GM18520 (cell line): Measurements from ENCODE around the gene RBFA.
"Not testable (repeated sequence)": the region's sequence is repeated elsewhere in the genome, so short reads cannot be mapped to it uniquely, and the experiment has no call there.

Source experiments
- ATAC-seq: cut with Tn5 transposase; IDR thresholded peaks from one replicate; pipeline ENCODE4 v1.9.1; 2021; ENCODE audit not compliant: unreplicated experiment

RBFA gene

DNA sequence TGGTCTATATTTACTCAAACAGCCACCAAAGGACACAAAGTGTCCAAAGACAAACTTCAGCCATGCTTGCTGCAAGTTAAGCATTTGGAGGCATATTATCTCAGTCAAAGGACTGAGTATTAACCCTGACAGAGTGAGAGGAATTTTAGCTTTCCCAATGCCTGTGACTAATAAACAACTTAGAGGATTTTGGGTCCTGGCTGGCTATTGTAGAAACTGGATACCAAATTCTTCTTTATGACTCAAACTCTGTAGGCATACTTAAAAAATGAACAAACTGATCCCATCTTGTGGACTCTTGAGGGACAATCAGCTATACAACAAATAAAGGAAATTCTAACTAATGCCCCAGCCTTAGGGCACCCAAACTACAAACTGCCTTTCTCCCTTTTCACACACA, 6.5 kb upstream of the RBFA start:
- not testable (repeated sequence) for ATAC-seq

DNA sequence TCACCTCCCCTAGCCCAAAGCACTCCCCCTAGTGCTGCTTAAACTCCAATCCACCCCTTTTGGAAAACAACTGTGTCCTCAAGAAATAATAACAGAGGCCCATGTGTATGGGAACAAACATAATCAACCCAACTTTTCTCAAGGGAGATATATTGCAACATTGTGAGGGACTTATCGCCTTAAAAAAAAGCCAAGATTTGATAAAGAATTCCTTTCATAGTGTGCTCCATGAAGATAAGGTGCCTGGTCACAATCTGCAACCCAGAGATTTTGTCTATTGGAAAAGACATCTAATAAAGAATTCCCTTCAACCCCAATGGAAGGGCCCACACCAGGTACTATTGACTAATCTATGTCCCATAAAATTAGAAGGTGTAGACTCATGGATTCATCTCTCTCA, 4.5 kb upstream of the RBFA start:
- ATAC-seq, result no peak

DNA sequence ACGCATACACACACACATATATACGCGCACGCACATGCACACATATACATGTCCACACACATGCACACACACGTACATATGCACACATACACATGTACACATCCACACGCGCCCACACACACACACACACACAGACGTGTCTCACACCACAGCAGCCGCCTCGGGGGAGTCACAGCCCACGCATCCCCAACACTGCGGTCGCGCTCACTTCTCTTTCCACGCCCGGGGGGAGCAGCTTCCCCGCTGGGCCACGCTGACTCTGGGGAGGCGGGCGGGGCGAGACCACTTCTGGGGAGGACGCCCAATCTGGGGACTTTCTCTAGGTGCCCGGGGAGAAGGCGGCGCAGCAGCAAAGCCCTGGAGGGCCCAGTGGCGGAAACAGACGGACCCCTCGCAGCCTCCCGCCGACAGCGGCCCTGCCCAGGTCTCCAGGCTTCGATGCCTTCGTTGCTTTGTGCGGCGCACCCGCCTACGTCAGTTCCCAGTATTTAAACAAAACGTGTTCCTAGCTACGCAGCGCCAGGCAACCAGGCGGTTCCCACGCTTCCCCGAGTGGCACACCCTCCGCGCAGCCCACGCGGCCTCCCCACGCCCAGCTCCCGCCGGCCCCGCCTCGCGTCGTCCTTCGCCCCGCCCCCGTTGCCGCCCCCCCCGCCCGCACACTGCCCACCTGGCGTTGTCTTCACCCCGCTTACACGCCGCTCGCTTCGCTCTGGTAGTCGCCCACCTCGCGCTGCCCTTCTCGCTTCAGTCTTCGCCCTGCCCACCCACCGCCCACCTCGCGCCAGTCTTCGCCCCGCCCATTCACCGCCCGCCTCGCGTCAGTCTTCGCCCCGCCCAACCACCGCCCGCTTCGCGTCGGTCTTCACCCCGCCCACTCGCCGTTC, 810 bp upstream of the RBFA start:
- peak; percentile 30 for ATAC-seq

DNA sequence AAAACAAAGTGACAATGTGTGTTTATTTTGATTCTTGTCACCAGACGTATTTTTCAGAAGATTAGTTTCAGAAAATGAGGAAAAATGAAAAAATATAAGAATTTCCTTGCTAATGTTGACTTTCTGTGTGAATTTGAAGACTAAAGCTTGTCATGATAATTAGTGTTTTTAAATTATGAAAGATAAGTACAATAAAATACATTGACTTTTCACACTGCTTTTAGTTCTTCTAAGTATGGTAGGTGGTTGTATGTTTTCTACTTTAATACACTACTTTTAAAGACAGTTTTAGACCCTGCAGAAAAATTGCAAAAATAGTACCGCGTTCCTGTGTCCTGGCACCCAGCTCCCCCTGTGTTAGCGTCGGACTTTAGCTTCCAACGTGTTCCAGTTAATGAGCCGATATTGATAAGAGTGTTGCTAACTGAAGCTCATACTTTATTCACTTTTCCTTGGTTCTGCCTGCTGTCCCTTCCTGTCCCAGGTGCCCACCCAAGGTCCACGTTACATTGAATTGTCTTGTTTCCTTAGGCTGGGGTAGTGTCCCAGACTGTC, 695 bp downstream of the RBFA start:
- ATAC-seq, result no peak

DNA sequence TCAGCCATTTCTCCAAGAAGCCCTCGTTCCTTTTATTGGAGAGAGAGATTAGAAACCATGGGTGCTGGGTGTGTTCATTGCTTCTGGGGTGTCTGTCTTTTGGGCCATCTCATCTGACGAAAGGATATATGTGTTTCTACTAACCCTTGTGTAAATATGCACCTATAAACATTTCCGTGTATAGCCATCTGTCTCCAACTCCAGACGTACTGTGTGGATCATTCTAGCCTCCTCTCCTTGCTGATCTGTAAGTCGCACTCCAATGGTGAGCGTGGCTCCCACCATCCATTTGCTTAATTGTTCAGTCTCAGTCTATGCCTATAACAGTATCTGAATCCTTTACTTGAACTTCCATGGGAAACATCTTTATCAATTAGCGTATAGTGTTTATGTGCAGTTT, 1.8 kb downstream of the RBFA start:
- no peak for ATAC-seq

DNA sequence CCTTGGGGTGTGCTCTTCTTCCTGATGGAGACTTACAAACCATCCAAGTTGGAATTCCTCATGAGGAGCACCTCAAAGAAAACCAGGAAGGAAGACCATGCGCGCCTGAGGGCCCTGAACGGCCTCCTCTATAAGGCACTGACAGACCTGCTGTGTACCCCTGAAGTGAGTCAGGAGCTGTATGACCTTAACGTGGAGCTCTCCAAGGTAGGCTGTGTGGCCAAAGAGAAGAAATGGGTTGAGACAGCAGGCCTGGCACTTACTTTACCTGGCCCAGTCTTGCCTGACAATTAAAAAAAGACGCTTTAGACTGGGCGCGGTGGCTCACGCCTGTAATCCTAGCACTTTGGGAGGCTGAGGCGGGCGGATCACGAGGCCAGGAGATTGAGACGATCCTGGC, 3.1 kb downstream of the RBFA start:
- no peak for ATAC-seq

DNA sequence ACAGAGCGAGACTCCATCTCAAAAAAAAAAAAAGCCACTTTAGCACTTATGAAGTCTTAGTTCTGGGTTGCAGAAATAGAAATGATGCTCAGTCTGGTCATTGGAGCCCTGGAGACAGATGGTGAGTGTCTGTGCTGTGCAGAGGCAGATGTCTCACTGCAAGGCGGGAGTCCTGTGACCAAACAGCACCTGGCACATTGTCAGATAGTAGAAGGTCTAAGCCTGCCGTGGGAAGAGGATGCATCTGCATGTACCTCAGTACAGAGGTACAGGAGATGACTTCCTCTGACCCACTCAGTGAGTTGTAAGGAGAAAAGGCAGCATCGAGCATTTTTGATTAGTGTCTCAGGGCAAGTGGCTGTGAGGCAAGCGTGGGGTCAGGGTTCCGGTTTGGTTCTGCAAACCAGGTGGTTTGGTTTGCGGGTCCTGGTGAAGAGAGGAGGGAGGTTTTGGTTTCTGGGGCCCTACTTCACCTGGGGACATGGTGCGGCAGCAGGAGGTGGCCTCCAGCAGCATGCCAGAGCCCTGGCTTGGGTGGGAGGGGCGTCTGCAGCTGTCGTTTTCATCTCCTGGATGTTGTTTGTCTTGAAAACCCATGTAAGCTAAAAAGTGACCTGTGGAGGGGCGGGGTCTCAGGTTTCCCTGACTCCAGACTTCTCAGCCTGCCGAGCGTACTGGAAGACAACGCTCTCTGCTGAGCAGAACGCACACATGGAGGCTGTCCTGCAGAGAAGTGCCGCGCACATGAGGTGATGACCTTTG, 3.8 kb downstream of the RBFA start:
- no peak for ATAC-seq

DNA sequence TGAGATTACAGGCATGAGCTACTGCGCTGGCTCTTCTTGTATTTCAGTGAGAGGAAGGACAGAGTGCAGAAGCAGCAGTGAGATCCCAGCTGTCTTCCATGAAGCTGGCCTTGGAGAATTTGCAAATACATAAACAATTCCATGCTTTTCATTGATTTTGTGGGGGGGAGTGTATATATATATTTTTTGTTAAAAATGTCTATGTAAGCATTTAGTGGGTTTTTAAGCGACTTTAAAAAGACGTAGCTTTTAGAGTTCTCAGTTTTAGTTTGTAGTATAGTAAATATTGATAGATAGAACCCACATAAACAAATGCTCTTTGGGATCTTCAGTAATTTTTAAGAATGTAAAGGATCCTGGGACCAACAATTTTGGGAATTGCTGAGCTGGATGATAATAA, 6.3 kb downstream of the RBFA start:
- ATAC-seq, result no peak

DNA sequence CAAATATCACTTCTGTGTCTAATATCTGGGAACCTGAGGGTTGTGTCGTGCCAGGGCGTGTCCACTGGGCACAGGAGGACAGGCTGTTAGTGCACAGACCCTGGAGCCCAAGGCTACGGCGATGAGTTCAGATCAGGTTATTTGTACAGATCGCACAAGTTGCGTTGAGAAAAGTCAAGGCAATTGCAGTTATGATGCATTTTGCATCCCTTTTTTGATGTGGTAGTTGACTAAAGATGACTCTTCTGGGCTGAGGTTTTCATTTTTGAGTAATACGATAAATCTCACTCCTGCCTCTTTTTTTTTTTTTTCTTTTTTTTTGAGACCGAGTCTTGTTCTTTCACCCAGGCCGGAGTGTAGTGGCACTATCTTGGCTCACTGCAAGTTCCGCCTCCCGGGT, 7.2 kb downstream of the RBFA start:
- no peak for ATAC-seq

DNA sequence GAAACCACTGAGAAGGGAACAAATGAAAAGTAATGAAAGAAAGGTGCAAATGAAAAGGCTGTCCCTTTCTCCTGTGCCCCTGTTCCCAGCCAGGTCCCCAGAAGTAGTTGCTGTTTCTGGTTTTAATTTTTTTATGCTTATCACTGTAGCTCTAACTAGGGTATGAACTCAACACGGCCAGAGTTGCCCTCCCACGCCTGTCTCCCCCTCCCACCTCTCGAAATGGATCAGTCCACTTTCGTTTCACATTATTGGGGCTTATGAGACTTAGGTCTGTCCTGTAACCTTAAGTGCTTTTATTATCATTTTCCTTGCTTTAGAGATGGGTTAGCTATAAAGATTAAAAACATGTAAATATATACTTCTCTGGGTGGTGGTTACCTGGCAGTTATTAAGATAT, 8.6 kb downstream of the RBFA start:
- ATAC-seq, result no peak

DNA sequence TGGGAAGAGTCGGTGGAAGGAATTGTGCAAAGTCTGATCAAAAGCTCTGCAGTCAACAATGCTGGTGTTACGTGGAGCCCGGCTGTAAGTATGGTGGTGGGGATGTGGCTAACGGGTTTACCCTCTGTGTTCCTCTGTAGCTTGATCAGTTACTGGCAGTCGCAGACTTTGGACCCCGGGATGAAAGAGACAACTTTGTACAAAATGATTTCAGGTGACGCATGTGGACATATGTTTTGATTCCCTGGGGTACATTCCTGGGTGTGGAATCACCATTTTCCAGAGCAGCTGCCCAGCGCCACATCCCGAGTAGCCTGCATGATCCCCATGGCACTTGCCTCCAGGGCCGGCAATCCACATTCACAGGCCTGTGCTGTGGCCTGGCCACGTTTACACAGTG, 9.8 kb downstream of the RBFA start:
- no peak for ATAC-seq

DNA sequence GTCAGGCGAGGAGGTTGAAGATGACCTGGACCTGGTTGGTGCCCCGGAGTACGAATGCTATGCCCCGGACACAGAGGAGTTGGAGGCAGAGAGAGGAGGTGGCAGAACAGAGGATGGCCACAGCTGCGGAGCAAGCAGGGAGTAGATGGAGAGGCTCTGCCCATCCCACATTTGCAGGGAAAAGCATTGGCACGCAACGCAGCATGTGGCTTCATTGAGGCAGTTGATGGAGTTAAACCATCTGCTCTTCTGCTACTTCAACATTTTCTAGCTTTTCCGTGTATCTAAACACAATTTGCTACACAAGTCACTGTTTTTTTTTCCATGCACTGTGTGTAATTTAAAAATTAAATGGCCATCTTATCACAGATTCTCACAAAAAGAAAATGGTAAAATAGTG, 11.8 kb downstream of the RBFA start:
- no peak for ATAC-seq

DNA sequence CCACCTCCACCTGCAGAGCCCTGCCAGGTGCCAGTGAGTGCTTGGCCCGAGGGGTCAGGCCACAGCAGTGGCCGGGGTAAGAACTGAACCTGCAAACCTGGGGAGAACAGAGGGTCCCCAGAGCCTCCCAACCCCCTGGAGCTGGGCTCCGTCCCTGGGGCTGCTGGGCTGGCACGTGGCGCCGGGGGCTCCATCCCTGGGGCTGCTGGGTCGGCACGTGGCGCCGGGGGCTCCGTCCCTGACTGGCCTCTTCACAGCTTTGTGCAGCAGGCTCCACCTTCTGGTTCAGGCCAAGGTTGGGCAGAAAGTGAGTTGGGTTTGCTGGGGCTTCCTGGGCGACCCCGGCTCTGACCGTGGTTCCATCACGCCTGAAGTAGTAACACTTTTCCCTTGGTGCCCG, 12.2 kb downstream of the RBFA start:
- ATAC-seq, result no peak

DNA sequence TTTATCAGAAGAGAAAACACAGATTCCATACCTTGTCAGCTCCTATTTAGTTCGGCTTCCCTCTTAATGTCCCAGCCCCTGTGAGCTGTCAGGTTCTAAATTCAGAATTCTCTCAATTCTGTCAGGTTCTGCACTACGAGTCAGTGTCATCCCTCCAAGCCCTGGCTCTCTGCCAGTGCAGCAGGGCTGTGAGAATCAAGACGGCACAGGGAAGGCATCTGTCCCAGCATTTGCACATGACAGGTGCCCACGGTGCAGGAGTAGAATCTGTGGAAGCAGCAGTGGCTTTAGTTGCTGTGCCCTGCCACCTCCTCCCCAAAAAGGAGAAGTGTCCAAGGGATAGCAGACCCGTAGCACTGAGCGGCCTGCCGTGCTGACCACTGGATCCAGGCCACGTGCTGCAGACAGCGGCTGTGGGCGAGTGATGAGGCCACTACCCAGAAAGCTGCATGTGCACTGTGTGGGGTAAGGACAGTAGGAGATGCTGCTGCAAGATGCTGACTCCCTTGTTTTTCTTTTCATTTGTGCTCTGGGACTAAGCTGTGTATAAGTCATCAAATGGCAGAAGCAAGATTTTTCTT, 12.8 kb downstream of the RBFA start:
- no peak for ATAC-seq

DNA sequence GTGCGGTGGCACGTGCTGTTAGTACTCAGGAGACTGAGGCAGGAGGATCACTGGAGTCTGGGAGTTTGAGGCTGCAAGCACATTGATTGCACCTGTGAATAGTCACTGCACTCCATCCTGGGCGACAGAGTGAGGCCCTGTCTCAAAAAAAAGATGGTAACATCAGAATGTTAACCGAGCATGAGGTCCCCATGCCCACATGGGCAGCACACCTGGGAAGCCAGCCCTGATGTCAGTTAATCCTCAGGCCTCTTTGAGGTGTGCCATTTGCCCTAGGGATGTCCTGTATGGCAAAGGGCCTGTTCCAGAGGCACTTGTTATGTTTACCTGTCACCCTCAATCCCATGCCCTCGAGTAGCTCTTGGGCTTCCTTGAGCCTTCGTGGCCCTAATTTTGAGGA, 16.6 kb downstream of the RBFA start:
- no peak for ATAC-seq

DNA sequence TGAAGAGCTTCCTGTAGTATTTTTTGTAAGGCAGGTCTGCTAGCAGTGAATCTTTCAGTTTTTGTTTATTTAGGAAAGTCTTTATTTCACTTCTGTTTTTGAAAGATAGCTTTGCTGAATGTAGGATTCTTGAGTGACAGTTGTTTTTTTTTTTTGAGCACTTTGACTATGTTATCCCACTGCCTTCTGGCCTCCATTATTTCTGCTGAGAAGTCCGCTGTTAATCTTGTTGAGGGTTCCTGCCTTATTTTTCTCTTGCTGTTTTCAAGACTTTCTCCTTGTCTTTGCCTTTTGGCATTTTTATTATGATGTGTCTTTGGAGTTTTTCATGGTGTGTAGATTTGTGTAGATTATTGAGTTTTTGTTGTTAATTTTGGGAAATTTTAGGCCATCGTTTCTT, 21.9 kb downstream of the RBFA start:
- ATAC-seq, result no peak

DNA sequence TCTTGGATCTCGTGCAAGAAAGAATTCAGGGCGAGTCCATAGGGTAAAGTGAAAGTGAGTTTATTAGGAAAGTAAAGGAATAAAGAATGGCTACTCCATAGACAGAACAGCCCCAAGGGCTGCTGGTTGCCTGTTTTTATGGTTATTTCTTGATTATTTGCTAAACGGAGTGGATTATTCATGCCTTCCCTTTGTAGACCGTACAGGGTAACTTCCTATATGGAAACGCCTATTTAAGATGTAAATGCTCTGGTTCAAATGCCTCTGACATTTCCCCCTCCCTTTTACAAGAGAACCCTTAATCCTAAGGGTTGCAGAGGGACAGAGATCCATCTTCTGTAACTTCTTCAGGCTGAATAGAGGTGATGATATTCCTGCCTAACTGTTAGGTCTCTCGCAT, 25.7 kb downstream of the RBFA start:
- ATAC-seq, result no peak

DNA sequence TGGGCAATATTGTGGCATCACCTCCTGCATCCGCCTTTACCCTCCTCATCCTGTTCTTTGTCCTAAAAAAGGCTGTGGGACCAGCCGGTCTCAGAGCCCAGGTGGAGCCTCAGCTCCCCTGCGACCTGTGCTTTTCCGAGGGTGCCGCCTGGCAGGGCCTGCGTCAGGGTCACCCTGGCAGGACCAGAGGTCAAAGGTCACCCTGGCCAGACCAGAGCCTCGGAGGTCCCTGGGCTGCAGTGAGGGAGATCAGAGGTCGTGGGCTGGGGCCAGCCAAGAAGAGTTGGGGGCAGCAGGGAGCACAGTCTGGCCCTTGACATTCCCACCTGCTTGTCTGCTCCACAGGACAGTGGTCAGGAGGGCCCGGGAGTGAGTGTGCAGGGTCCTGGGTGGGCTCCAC, 31.5 kb downstream of the RBFA start:
- ATAC-seq, result no peak

DNA sequence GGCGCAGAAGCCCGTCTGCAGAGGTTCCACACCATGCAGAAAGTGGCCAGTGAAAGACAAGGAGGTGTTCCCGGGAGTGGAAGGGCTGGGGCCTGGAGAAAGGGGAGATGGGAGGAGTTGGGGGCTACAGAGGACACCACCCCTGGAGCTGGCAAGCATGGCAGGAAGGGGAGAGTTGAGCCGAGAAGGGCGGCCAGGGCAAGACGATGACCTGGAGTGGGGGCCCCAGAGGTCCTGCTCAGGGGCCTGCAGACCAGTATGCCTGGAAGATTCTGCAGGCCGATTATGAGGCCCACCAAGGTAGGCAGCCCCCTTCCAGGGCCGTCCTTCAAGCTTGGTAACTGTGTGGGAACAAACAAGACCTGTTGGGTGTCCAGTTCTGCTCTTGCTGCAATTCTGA, 33.1 kb downstream of the RBFA start:
- no peak for ATAC-seq

DNA sequence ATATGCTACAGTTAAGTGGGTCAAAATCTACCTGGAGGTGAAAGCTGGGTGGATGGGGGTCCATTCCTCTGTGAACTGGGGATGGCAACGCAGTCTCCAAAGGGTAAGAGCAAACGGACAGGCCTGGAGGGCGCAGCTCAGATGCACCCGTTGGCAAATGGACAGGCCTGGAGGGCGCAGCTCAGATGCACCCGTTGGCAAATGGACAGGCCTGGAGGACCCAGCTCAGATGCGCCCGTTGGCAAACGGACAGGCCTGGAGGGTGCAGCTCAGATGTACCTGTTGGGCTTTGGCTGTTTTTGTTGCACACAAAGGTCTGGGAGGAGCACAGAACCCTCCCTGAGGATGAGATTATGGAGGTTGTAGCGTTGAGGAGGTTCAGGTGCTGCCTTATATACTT, 33.7 kb downstream of the RBFA start:
- no peak for ATAC-seq

DNA sequence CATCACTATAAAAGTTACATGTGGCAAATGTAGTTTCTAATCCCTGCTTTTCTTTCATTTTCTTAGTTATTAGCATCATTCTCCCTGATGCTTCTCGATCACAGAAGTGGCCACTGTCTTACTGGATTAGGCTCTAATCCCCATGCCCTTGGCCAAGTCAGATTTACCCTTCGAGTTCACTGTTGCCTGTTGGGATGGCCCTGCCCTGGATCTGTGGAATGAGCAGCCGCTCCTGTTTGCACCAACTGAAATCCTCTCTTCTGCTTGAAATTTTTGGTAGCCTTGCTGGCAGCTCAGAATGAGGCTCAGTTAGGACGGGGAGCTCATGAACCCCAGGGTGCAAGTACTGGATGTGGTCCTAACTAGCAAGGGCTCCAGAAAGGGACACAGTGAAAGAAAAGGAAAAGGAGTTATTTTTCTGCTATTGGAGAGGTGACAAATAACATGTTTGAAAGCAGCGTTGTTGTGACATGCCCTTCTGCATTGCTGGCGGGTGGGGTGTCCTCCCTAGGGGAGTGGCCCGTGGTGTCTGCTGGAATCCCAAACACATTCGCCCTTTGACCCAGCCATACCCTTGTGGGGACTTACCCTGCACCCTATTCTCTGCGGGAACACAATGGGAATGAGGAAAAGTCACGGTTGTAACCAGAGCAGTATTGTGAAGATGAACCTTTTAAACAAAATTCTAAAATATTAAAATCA, 34.5 kb downstream of the RBFA start:
- ATAC-seq, result no peak
